OCI-LY1 (cell line): ENCODE results near the gene PCDHGA5.

Experiments used
- CTCF ChIP-seq: fragments of 200-600 bp; sonication (generic), shearing (Covaris generic); IDR thresholded peaks from 2 replicates; pipeline ENCODE4 v1.5.1; 2017; ENCODE audit warnings: mild to moderate bottlenecking, antibody characterized with exemption, low read length, moderate library complexity, mixed read lengths
- EZH2 ChIP-seq: fragments of 200-600 bp; sonication (generic), shearing (Covaris generic); IDR thresholded peaks from 2 replicates; pipeline ENCODE4 v1.8.0; 2017; ENCODE audit warnings: borderline replicate concordance, mixed run types, mild to moderate bottlenecking, antibody characterized with exemption, low read length, moderate library complexity, mixed read lengths

- no peak for TF ChIP-seq CTCF
- TF ChIP-seq EZH2, result no peak
These were observed 44.3 kb upstream of the PCDHGA5 start for GRCh38 chr5:141319699-141320098.
